ENCODE measurements around the gene KIAA1958. TPM values are rescaled to one million over a fixed set of nuclear protein-coding genes. Genes with fewer than 3 reads are reported as not detected.

KIAA1958 gene
- total and polyA plus RNA-seq, 10 of the 15 experiments (the other 5 are each of a cell fraction or from before 2014, with no cell fraction given): 0.53 to 8.7 (median 4.0) TPM

- TF ChIP-seq NKRF (conservative IDR thresholded peaks at IDR 0.05): no peak
- no peak for TF ChIP-seq POU2F2 (IDR thresholded peaks at IDR 0.05; ENCODE audit: borderline replicate concordance, low read depth, low read length)
- no peak for TF ChIP-seq HDGF (IDR thresholded peaks at IDR 0.05)
- TF ChIP-seq NRF1 (conservative IDR thresholded peaks at IDR 0.05; ENCODE audit: low read depth, low read length): no peak
- TF ChIP-seq CBX5 (IDR thresholded peaks at IDR 0.05; ENCODE audit: low read depth): no peak
- no peak for TF ChIP-seq SUPT20H (IDR thresholded peaks at IDR 0.05; ENCODE audit: borderline replicate concordance, control insufficient read depth, low read depth, low read length)
- no peak for TF ChIP-seq POLR2A (IDR thresholded peaks at IDR 0.05; ENCODE audit: low read depth, low read length)
These were observed 162.0 kb downstream of the KIAA1958 start (continued) for GRCh38 chr9:112648624-112649023.

GRCh38 chr9:112654282-112654681 lies 167.7 kb downstream of the KIAA1958 start:
- ChIA-PET SMC1A (ENCODE audit: uncharacterized antibody, unreplicated experiment) (interaction anchor here (0.7 kb wide), 1 partner anchor 12 kb away, joined by 3 read pairs; no protein-coding TSS in a partner anchor), RAD21 (ENCODE audit: unreplicated experiment) (no interaction called here), POLR2A (no interaction called here), CTCF (no interaction called here)
- Histone ChIP-seq H3K9ac (ENCODE audit: control insufficient read depth, insufficient read depth, low read length) (no peak overlapping the region), H3K9me3 (replicated peaks; ENCODE audit: control insufficient read depth, insufficient read depth, low read length) (no peaks in the 10 kb centered on the region; the same call in 2 of the 3 replicates), H3K4me2 (ENCODE audit: control insufficient read depth, insufficient read depth) (no peak overlapping the region), H4K20me1 (ENCODE audit: control insufficient read depth, insufficient read depth) (no peaks in the 10 kb centered on the region), H2AFZ (ENCODE audit: control insufficient read depth, low read depth, low read length) (no peak overlapping the region), H3K36me3 (ENCODE audit: control insufficient read depth in 2 of 2, insufficient read depth in 2 of 2, low read length in 1 of 2) (no peaks in the 10 kb centered on the region), H3K4me1 (ENCODE audit: control insufficient read depth, insufficient read depth, low read length) (no peaks in the 10 kb centered on the region), H3K79me2 (ENCODE audit: control insufficient read depth, insufficient read depth, low read length) (no peaks in the 10 kb centered on the region), H3K27me3 (replicated peaks in 1 of 2; ENCODE audit: control insufficient read depth in 2 of 2, insufficient read depth in 2 of 2, low read length in 1 of 2) (no peaks in the 10 kb centered on the region), H3K4me3 (no peak overlapping the region), H3K27ac (ENCODE audit: control insufficient read depth, insufficient read depth) (no peak overlapping the region)
- no TSS peak for BruUV-seq (replicated peaks)
- 86% methylated on average over 5 of the region's 5 CpGs for WGBS (ENCODE audit: insufficient coverage, insufficient replicate concordance, low lambda C conversion rate, missing lambda C conversion rate)
- ATAC-seq: no peak
- intact Hi-C loops (cut with micrococcal nuclease; ENCODE audit: unreplicated experiment) (no loop called here), in situ Hi-C loops (cut with MboI) (no loop called here)
- FAIRE-seq: no peak
- no peak for DNase-seq (ENCODE audit: low read depth, low spot score)
- TF ChIP-seq HDAC6 (IDR thresholded peaks at IDR 0.05; ENCODE audit: unreplicated experiment) (no peak), SREBF1 (IDR thresholded peaks at IDR 0.05; ENCODE audit: low read length) (no peak), GATAD2B (conservative IDR thresholded peaks at IDR 0.05; ENCODE audit: low read depth) (no peak)

Measured in GM12878 (cell line).